Stimulated activated CD4-positive, alpha-beta T cell treated with anti-CD3 and anti-CD28 coated beads, Interleukin-1b, Interleukin-23, amount 100 ng/mL, for 48 hours (primary cell): ENCODE measurements around the gene WDR20.
A peak's percentile ranks its signal among the peaks of the same experiment; 100 is the strongest.
"Not testable (repeated sequence)": the region's sequence is repeated elsewhere in the genome, so short reads cannot be mapped to it uniquely, and the experiment has no call there.

ENCODE experiments used
- DNase-seq: peaks from one replicate; pipeline ENCODE4 v3.0.0-alpha.2; 2020

The WDR20 gene

GRCh38 chr14:102134021-102134420, 5.7 kb upstream of the WDR20 start:
- not testable (repeated sequence) for DNase-seq

- DNase-seq = not testable (repeated sequence)
These were observed 5.0 kb upstream of the WDR20 start for GRCh38 chr14:102134719-102135118.

- not testable (repeated sequence) for DNase-seq
These were observed 4.2 kb upstream of the WDR20 start for GRCh38 chr14:102135456-102135855.

- DNase-seq = no peak
These were observed 1.2 kb upstream of the WDR20 start for GRCh38 chr14:102138535-102138934.

GRCh38 chr14:102138961-102139285, 774 bp upstream of the WDR20 start:
- DNase-seq = no peak

- DNase-seq = peak; percentile 27
These were observed 491 bp downstream of the WDR20 start for GRCh38 chr14:102140027-102140749.

- DNase-seq = no peak
These were observed 1.1 kb downstream of the WDR20 start for GRCh38 chr14:102140750-102141145.

- no peak for DNase-seq
These were observed 2.1 kb downstream of the WDR20 start for GRCh38 chr14:102141797-102142196.

GRCh38 chr14:102144914-102145313, 5.2 kb downstream of the WDR20 start:
- DNase-seq = no peak

- no peak for DNase-seq
These were observed 5.7 kb downstream of the WDR20 start for GRCh38 chr14:102145395-102145794.

GRCh38 chr14:102146423-102146822, 6.7 kb downstream of the WDR20 start:
- DNase-seq = no peak

- DNase-seq = no peak
These were observed 10.4 kb downstream of the WDR20 start for GRCh38 chr14:102150083-102150482.

- no peak for DNase-seq
These were observed 11.0 kb downstream of the WDR20 start for GRCh38 chr14:102150744-102151143.

GRCh38 chr14:102151411-102151810, 11.7 kb downstream of the WDR20 start:
- DNase-seq = not testable (repeated sequence)

- no peak for DNase-seq
These were observed 14.4 kb downstream of the WDR20 start for GRCh38 chr14:102154121-102154520.

- DNase-seq = no peak
These were observed 15.3 kb downstream of the WDR20 start for GRCh38 chr14:102154821-102155549.

- no peak for DNase-seq
These were observed 17.6 kb downstream of the WDR20 start for GRCh38 chr14:102157346-102157745.

GRCh38 chr14:102158797-102159196, 19.1 kb downstream of the WDR20 start:
- DNase-seq = no peak

GRCh38 chr14:102159841-102160240, 20.1 kb downstream of the WDR20 start:
- DNase-seq = no peak

GRCh38 chr14:102162487-102162886, 22.8 kb downstream of the WDR20 start:
- no peak for DNase-seq

GRCh38 chr14:102164241-102164641, 24.5 kb downstream of the WDR20 start:
- DNase-seq = no peak

GRCh38 chr14:102164965-102165364, 25.3 kb downstream of the WDR20 start:
- DNase-seq = no peak

GRCh38 chr14:102170061-102170460, 30.4 kb downstream of the WDR20 start:
- no peak for DNase-seq

- DNase-seq = no peak
These were observed 31.7 kb downstream of the WDR20 start for GRCh38 chr14:102171173-102172020.
